SU-DHL-6 (cell line): ENCODE results near the gene PLIN5.

Experiments
- H2AFZ ChIP-seq: fragments of 200-600 bp; sonication (generic); 2 replicates; pipeline ENCODE4 v1.6.1; 2014; ENCODE audit warnings: low read depth, mild to moderate bottlenecking, moderate library complexity, mixed read lengths, antibody characterized with exemption, low read length; ENCODE audit not compliant: severe bottlenecking
- H3F3A ChIP-seq: fragments of 200-600 bp; shearing (Covaris generic); 2 replicates; pipeline ENCODE4 v1.6.0; 2016; ENCODE audit warnings: antibody characterized with exemption, mild to moderate bottlenecking; ENCODE audit not compliant: insufficient read depth
- H3K27ac ChIP-seq: fragments of 200-600 bp; sonication (generic); 2 replicates; pipeline ENCODE4 v1.5.1; 2016; ENCODE audit warnings: low read depth, mild to moderate bottlenecking, low read length, moderate library complexity, mixed read lengths
- H3K27me3 ChIP-seq: fragments of 200-600 bp; sonication (generic), shearing (Covaris generic); 2 replicates; pipeline ENCODE4 v1.6.0; 2014; ENCODE audit warnings: mild to moderate bottlenecking, low read length
- H3K36me3 ChIP-seq: fragments of 200-600 bp; sonication (generic); 2 replicates; pipeline ENCODE4 v1.6.1; 2014; ENCODE audit warnings: mild to moderate bottlenecking, low read length, mixed read lengths
- H3K4me2 ChIP-seq: fragments of 300-600, 200-600 bp; shearing (Covaris generic), sonication (generic); 2 replicates; pipeline ENCODE4 v1.6.0; 2014; ENCODE audit warnings: low read length, low read depth, mild to moderate bottlenecking; ENCODE audit not compliant: poor library complexity, severe bottlenecking
- H3K4me3 ChIP-seq: fragments of 200-600 bp; sonication (generic); 2 replicates; pipeline ENCODE4 v1.5.1; 2014; ENCODE audit warnings: antibody characterized with exemption, low read length, mild to moderate bottlenecking, mixed read lengths; ENCODE audit not compliant: insufficient read depth, poor library complexity, severe bottlenecking
- H3K79me2 ChIP-seq: fragments of 200-600 bp; sonication (generic); 2 replicates; pipeline ENCODE4 v1.6.1; 2014; ENCODE audit warnings: mild to moderate bottlenecking, low read length, moderate library complexity; ENCODE audit not compliant: insufficient read depth
- H3K9ac ChIP-seq: fragments of 200-600 bp; sonication (generic); 2 replicates; pipeline ENCODE4 v1.7.0; 2014; ENCODE audit warnings: mild to moderate bottlenecking, low read length
- H3K9me2 ChIP-seq: fragments of 200-600 bp; sonication (generic); replicated peaks from 2 replicates; pipeline ENCODE4 v1.6.1; 2014; ENCODE audit warnings: low read length; ENCODE audit not compliant: insufficient read depth
- H3K9me3 ChIP-seq: fragments of 200-600 bp; sonication (generic); 2 replicates; pipeline ENCODE4 v1.6.1; 2014; ENCODE audit warnings: low read length, mixed read lengths; ENCODE audit not compliant: insufficient read depth
- H4K20me1 ChIP-seq: fragments of 200-600 bp; sonication (generic); 2 replicates; pipeline ENCODE4 v1.6.1; 2014; ENCODE audit warnings: low read depth, mild to moderate bottlenecking, antibody characterized with exemption, low read length, moderate library complexity, mixed read lengths
- CTCF ChIP-seq: fragments of 200-600 bp; sonication (generic); IDR thresholded peaks from one replicate; pipeline ENCODE4 v1.5.1; 2017; ENCODE audit warnings: antibody characterized with exemption, mild to moderate bottlenecking, low read length, moderate library complexity; ENCODE audit not compliant: insufficient read depth, poor library complexity, severe bottlenecking
- EZH2phosphoT487 ChIP-seq: fragments of 200-600 bp; sonication (generic), shearing (Covaris generic); conservative IDR thresholded peaks from 2 replicates; pipeline ENCODE4 v1.6.1; 2018; ENCODE audit warnings: mild to moderate bottlenecking, antibody characterized with exemption, low read length, moderate library complexity, mixed read lengths

PLIN5 gene

DNA sequence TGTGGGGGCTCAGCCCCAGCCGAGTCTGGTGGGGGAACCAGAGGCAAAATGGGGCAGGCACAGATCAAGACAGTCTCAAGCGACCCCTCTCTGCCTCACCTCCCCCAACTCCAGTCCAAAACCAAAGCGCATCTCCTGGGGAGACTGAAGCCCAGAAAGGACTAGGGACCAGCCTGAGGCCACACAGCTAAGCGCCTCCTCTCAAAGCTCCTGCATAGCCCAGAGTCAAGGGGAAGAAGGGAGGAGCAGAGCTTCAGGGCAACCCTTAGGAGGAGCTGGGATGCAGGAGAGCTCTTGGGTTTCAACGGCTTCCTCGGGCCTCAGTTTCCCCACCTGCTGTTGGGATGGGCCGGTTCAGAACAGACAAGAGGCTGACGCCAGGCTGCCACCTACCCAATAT, 44.4 kb upstream of the PLIN5 start:
- no peak overlapping the region for H2AFZ ChIP-seq
- no peak overlapping the region for H3K27ac ChIP-seq
- no peak for TF ChIP-seq EZH2phosphoT487
- no peak for TF ChIP-seq CTCF
- H3K27me3 ChIP-seq: no peaks in the 10 kb centered on the region
- no peak overlapping the region for H3K9ac ChIP-seq
- H3K4me3 ChIP-seq: no peak overlapping the region
- H3K4me2 ChIP-seq: no peak overlapping the region
- H3F3A ChIP-seq: no peaks in the 10 kb centered on the region
- no peaks in the 10 kb centered on the region for H3K79me2 ChIP-seq
- H3K36me3 ChIP-seq: no peaks in the 10 kb centered on the region
- no peaks in the 10 kb centered on the region for H3K9me2 ChIP-seq
- no peaks in the 10 kb centered on the region for H3K9me3 ChIP-seq
- no peaks in the 10 kb centered on the region for H4K20me1 ChIP-seq

DNA sequence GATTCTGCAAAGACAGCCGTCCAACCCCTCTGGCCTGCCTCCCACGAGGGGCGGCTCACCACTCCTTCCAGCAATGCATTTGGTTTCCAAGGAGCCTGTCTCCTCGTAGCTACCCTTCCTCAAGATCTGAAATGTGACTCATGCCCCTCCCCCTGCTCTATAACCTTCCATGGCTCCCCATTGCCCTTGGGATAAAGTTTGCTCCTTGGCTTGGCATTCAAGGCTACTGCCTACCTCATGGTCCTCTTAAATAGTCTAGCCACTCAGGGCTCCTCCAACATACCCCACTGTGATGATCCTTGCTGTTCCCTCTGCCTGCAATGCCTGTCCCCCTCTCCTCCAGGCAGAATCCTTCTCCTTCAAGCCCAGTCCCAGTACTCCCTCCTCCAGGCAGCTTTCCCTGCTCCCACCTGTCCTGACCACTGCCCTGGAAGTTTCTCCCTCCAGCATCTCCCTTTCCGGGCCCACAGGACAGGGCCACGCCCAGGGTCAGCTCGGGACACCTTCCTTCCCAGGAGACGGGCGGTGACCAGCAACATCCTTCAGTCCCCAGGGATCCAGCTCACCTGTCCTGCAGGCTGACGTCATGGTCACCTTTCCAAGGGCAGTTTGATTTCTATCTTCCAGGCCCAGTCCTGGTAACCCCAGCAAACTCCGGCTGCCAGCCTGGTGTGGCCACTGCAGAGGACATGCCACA, 43.7 kb upstream of the PLIN5 start:
- TF ChIP-seq EZH2phosphoT487: no peak
- no peak for TF ChIP-seq CTCF
- Histone ChIP-seq H3K4me3 (no peak overlapping the region), H3K79me2 (no peaks in the 10 kb centered on the region), H3K4me2 (no peak overlapping the region), H3K27me3 (no peaks in the 10 kb centered on the region), H3K27ac (no peak overlapping the region), H3K9ac (no peak overlapping the region), H3K9me3 (no peaks in the 10 kb centered on the region), H3K9me2 (no peaks in the 10 kb centered on the region), H3K36me3 (no peaks in the 10 kb centered on the region), H2AFZ (no peak overlapping the region), H4K20me1 (no peaks in the 10 kb centered on the region), H3F3A (no peaks in the 10 kb centered on the region)

- H3K4me2 ChIP-seq: no peak overlapping the region
- no peak overlapping the region for H3K9ac ChIP-seq
- H2AFZ ChIP-seq: no peak overlapping the region
- no peaks in the 10 kb centered on the region for H3K36me3 ChIP-seq
- no peaks in the 10 kb centered on the region for H3K79me2 ChIP-seq
- no peak for TF ChIP-seq CTCF
- no peak for TF ChIP-seq EZH2phosphoT487
- no peak overlapping the region for H3K27ac ChIP-seq
- H4K20me1 ChIP-seq: no peaks in the 10 kb centered on the region
- H3K9me3 ChIP-seq: no peaks in the 10 kb centered on the region
- H3K9me2 ChIP-seq: no peaks in the 10 kb centered on the region
- no peaks in the 10 kb centered on the region for H3F3A ChIP-seq
- no peaks in the 10 kb centered on the region for H3K27me3 ChIP-seq
- no peak overlapping the region for H3K4me3 ChIP-seq
Observed at GRCh38 chr19:4577020-4577782, 42.2 kb upstream of the PLIN5 start.
